Right renal pelvis (tissue), 4 donors: Measurements from ENCODE around the gene ESYT2. TPM values are rescaled to one million over a fixed set of nuclear protein-coding genes. Genes with fewer than 3 reads are reported as not detected.

Experiments
- DNase-seq, 4 donors: peaks; one replicate each; pipeline ENCODE4 v3.0.0-alpha.2; 2013; ENCODE audit warnings: low read depth in 4 of 4, low spot score in 3 of 4, missing footprints in 1 of 4
- polyA plus RNA-seq, 4 donors: library from polyadenylated mRNA; unstranded; fragments of 120-200 nt; gene quantifications; one replicate each; pipeline ENCODE4 v1.2.1, GENCODE V29; 2013; ENCODE audit not compliant: insufficient read length in 4 of 4

ESYT2 gene
- polyA plus RNA-seq, 4 donors = 46.7 to 62.5 (median 53.4) TPM

DNA sequence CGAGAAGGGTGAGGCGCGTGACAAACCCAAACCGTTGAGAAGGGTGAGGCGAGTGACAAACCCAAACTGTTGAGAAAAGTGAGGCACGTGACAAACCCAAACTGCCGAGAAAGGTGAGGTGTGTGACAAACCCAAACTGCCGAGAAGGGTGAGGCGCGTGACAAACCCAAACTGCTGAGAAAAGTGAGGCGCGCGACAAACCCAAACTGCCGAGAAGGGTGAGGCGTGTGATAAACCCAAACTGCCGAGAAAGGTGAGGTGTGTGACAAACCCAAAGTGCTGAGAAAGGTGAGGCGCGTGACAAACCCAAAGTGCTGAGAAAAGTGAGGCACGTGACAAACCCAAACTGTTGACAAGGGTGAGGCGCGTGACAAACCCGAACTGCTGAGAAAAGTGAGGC lies 25.0 kb downstream of the ESYT2 start:
- DNase-seq = no peak

GRCh38 chr7:158803367-158803969 lies 25.8 kb downstream of the ESYT2 start:
- no peak for DNase-seq

- no peak for DNase-seq
Measured at GRCh38 chr7:158802535-158803366, 26.6 kb downstream of the ESYT2 start.

- no peak for DNase-seq
Measured at GRCh38 chr7:158798741-158799140, 30.6 kb downstream of the ESYT2 start.

DNA sequence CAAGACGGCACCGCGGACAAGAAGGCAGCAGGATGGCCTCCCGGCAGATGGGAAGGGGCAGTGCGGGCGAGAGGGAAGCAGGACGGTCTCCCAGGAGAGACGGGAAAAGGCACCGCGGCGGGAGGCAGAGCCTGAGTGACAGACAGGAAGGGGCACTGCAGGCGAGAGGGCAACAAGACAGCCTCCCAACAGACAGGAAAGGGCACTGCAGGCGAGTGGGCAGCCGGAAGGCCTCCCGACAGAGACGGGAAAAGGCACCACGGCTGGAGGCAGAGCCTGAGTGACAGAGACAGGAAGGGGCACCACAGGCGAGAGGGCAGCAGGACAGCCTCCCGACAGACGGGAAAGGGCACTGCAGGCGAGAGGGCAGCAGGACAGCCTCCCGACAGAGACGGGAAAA lies 32.6 kb downstream of the ESYT2 start:
- no peak for DNase-seq

GRCh38 chr7:158795272-158795671 lies 34.0 kb downstream of the ESYT2 start:
- no peak for DNase-seq

DNA sequence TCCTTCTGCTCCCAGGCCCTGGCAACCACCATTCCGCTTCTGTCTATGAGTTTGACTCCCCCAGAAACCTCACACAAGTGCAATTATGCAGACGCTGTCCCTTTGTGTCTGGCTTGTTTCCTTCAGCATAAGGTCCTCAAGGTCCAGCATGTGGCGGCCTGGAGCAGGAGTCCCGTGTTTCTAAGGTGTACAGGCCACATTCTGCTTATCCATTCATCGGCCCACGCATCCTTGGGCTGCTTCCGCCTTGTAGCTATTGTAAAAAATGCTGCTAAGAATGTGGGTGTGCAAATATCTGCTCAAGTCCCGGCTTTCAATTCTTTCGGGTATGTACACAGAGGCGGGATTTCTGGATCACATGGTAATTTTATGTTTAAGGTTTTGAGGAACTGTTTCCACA lies 38.2 kb downstream of the ESYT2 start:
- no peak for DNase-seq

DNA sequence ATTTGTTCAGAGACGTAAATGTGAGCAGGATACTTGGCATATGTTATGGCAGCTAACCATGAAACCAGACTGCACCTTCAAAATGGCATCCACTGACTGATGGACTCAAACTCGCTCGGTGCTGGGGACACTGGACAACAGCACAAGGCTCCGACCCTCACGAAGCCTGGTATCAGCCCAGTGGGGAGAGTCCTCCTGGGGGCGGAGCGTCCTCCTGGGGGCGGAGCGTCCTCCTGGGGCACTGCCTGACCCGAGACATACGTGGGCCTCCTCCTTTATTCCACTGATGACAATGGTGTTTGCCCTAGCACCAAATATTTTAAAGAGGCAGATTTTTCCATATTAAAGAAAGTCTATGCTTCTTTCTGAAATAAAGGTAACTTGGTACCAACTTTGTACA lies 39.5 kb downstream of the ESYT2 start:
- no peak for DNase-seq

DNA sequence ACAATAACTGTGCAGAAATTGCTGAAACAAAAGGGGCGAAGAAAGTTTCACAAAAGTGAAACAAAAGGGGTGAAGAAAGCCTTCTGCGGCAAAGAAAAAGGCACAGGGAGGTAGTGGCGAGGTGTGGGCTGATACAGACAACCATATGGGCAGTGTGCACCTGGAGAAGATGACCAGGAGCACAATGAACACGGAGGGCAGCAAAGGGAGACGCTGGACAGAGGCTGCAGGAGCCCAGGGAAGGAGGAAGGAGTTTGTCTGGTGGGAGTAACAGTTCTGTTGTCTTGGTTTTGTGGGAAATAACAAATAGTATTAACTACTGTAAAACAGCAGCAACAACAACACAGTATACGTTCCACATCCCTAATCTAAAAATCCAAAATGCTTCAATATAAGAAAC lies 42.4 kb downstream of the ESYT2 start:
- no peak for DNase-seq

DNA sequence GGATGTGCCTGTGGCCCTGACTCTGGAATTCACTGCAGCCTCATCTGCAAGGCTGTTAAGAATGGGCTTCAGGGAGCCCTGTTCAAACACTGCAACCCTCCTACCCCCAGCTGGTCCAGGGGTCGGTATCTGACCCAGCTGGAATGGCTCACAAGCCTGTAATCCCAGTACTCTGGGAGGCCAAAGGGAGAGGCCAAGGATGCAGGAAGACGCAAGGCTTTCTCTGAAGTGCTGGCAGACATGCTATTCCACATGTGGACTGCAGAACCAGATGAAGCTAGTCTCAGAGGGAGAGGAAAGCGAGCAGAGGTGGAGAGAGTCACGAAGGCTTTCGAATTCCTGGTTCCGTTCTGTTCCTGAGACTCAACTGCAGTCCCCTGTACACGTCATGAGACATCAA lies 45.0 kb downstream of the ESYT2 start:
- DNase-seq = no peak

DNA sequence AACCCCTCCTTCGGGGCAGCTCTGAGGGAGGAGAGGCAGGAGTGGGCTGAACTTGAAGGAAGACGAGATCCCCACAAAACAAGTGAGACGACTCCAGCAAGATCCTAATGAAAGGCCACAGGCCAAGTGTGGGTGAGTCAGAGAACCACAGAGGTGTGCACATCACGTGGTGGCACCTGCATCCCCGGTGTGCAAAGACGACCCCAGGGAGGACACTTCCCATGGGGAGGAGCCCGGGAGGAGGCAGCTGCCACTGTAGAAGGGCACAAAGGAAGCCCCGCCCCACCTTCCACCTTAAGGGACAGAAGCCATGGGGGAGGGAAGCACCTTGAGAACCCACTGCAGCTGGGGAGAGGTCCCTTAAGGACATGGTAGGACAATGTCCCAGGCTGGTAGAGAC lies 45.7 kb downstream of the ESYT2 start:
- DNase-seq = no peak

DNA sequence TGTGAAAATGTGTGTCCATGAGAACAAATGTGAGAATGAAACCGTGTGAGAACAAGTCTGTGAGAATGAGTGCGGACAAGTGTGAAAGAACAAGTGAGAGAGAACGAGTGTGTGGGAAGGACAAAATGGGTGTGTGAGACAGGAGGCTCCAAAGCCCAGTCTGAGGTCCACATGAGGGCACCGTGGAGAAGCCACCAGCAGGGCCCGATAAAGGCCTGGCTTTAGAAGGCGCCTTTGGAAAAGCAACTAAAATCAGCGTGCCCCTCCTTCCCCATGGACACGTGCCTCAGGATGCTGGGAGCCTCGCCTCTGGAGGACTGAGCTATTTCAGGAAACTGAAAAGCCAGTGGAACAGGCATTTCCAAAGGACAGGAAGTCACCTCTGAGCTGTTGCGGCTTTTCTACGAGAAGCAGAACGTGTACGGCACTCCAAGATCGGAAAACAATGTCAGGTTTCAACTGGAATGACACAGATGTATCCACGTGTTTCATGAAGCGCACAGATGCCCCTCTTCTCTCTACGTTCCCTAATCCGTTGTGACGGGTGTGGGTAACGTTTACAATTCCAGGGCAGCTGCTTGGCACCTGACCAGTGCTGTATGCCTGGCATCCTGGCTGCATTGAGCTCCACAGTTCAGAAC lies 46.4 kb downstream of the ESYT2 start:
- no peak for DNase-seq

DNA sequence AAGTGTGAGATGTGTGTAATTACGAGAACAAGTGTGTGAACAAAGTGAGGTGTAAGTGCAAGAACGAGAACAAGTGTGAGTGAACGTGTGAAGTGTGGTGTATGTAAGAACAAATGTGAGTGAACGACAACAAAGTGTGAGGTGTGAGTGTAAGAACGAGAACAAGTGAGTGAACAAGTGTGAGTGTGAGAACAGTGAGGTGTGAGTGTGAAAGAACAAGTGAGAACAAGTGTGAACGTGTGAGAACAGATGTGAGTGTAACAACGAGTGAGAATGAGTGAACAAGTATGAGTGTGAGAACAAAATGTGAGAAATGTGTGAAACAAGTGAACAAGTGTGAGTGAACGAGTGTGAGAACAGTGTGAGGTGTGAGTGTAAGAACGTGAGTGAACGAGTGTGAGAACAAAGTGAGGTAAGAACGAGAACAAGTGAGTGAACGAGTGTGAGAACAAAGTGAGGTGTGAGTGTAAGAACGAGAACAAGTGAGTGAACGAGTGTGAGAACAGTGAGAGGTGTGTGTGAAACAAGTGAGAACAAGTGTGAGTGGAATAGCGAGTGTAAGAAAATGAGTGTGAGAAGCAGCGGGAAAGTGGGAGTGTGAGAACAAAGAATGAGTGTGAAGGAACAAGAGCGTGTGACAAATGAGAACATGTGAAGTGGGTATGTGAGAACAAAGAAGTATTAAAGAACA lies 47.2 kb downstream of the ESYT2 start:
- DNase-seq = no peak

DNA sequence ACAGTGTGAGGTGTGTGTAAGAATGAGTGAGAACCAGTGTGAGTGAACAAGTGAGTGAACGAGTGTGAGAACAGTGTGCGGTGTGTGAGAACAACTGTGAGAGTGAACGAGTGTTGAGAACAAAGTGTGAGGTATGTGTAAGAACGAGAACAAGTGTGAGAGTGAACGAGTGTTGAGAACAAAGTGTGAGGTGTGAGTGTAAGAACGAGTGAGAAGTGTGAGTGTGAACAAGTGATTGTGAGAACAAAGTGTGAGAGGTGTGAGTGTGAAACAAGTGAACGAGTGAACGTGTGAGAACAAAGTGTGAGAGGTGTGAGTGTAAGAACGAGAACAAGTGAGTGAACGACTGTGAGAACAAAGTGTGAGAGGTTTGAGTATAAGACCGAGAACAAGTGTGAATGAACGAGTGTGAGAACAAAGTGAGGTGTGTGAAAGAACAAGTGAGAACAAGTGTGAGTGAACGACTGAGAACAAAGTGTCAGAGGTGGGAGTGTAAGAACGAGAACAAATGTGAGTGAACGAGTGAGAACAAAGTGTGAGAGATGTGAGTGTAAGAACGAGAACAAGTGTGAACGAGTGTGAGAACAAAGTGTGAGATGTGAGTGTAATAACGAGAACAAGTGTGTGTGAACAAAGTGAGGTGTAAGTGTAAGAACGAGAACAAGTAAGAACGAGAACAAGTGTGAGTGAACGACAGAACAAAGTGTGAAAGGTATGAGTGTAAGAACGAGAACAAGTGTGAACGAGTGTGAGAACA lies 47.9 kb downstream of the ESYT2 start:
- DNase-seq = no peak

- DNase-seq = no peak
Measured at GRCh38 chr7:158779061-158780000, 50.0 kb downstream of the ESYT2 start.

DNA sequence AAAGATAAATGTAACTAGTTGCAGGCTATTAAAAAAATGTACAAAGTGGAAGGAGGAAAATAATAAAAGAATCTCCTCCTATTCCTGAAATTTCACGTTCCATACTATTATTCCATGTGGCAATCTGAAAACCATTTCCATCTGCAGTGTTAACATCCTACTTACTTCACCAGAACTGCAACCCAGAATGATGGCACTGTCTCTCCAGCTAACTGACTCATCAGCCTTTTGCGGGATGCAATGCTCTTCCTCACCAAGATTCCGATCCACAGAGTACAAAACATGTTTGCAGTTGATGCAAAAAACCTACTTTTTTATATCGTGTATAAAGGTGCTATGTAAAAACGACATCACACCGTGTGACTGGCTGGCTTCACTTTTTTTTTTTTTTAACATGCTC lies 50.8 kb downstream of the ESYT2 start:
- no peak for DNase-seq

- no peak for DNase-seq
Measured at GRCh38 chr7:158777793-158778192, 51.5 kb downstream of the ESYT2 start.

DNA sequence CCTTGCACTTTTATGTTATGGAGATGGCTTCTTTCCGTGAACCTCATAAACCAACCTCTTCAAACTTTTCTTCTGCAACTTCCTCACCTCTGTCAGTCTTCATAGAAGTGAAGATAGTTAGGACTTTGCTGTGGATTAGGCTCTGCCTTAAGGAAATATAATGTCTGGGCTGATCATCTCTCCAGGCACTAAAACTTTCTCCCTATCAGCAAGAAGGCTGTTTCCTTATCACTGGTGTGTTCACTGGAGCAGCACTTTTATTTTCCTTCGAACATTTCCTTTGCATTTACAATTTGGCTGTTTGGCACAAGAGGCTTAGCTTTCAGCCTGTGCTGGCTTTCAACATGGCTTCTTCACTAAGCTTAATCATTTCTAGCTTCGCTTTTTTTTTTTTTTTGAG lies 52.8 kb downstream of the ESYT2 start:
- DNase-seq = no peak

DNA sequence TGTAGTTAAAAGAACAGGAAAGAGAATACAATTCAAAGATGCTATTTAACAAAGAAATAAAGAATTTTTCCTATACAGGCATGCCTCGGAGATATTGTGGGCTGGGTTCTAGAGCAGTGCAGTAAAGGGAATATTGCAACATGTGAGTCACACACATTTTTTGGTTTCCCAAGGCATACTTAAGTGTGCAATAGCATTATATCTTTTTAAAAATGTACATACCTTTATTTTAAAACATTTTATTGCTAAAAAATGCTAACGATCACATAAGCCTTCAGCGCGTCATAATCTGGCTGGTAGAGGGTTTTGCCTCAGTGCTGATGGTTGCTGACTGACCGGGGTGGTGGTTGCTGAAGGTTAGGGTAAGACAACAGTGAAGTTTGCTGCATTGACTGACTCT lies 54.4 kb downstream of the ESYT2 start:
- DNase-seq = no peak

- DNase-seq = no peak
Measured at GRCh38 chr7:158772916-158773315, 56.4 kb downstream of the ESYT2 start.
